GM19395 (cell line): Measurements from ENCODE around the gene EHD4.

Source experiments
- ATAC-seq: cut with Tn5 transposase; IDR thresholded peaks from one replicate; pipeline ENCODE4 v1.9.1; 2021; ENCODE audit warnings: mild to moderate bottlenecking, moderate library complexity; ENCODE audit not compliant: unreplicated experiment

EHD4 gene

GRCh38 chr15:41981371-41982132 lies 9.2 kb upstream of the EHD4 start:
- no peak for ATAC-seq

GRCh38 chr15:41980654-41981323 lies 8.4 kb upstream of the EHD4 start:
- ATAC-seq: no peak

DNA sequence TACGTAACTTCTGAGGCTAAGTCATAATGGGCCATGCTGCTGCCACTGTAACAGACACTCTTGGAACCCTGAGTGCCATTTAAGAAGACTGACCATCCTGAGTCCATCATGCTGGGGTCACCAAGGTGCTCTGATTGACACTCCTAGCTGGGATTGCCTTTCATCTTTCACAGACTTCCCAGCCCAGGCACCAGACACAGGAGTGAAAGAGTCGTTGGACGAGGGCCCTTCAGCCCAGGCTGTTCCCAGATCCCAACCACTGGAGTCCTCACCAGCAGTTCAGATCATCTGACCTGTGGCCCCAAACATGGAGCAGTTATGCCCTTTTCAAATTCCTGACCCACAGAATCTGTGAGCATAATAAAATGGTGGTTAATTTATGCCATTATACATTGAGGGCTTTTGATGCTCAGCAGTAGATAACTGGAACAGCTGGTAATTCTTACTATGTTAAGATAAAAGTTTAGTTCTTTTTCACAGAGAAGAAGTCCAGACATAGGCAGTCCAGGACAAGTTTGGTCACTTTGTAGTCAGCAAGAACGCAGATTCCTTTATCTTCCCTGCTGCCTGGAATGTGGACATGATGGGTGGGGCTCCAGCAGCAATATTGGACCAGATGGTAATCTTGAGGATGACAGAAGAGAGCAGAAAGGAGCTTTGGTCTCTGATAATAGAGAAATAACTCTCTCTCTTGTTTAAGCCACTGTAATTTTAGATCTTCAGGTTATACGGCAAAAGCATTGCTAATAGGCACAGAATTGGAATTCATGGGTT lies 7.3 kb upstream of the EHD4 start:
- ATAC-seq: no peak

GRCh38 chr15:41978534-41978933 lies 6.2 kb upstream of the EHD4 start:
- ATAC-seq: no peak

GRCh38 chr15:41977757-41978383 lies 5.5 kb upstream of the EHD4 start:
- no peak for ATAC-seq

- ATAC-seq: no peak
Observed at GRCh38 chr15:41975669-41976068, 3.3 kb upstream of the EHD4 start.

GRCh38 chr15:41974041-41974440 lies 1.7 kb upstream of the EHD4 start:
- ATAC-seq: no peak

DNA sequence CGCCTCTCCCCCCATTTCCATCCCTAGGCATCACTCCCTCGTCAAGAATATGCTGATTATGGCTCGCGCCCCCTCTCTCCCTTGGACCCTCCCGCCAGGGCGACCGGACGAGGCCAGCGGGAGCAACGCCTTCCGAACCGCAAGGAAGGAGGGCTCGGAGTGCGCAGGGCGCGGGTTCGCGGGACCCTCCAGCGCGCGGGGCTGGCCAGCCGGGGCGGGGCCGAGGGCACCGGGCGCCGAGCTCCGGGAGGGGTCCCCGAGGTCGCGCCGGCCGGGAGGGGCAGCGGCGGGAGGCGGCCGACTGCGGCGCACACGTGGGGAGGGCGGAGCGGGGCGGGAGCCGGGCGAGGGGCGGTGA lies 483 bp downstream of the EHD4 start:
- peak; percentile 14 for ATAC-seq

- ATAC-seq: peak; percentile 54
Observed at GRCh38 chr15:41971089-41971894, 1.1 kb downstream of the EHD4 start.

DNA sequence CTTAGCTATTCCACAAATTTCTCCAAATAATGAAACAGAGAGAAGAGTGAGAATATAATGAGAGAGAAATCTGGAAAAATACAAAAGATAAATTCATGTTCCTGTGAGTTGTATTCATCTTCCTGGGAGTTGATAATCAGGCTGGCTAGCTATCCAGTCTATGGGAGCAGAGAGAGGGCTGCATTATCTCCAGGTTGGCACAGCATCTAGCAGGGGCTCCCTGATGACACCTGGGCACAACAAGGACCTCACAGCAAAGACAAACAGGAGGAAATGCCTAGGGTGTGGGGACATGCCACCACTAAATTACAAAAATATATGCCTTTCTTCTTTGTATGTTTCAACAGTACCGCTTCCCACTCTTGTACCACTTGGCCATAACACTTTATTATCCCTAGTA lies 1.9 kb downstream of the EHD4 start:
- no peak for ATAC-seq

- ATAC-seq: no peak
Observed at GRCh38 chr15:41969851-41970431, 2.4 kb downstream of the EHD4 start.

DNA sequence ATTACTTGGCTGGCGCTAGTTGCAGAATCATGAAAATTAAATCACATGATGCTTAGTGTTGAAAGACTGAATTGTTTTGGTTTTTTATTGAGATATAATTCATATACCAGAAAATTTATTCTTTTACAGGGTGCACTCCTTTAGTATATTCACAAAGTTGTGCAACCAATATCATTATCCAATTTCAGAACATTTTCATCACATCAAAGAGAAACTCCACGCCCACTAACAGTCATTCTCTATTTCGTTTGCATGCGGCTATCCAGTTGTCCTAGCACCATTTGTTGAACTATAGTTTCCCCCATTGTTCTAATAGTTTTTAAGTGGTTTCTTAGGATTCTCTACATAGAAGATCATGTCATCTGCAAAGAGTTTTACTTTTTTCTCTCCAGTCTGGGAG lies 3.7 kb downstream of the EHD4 start:
- ATAC-seq: no peak

DNA sequence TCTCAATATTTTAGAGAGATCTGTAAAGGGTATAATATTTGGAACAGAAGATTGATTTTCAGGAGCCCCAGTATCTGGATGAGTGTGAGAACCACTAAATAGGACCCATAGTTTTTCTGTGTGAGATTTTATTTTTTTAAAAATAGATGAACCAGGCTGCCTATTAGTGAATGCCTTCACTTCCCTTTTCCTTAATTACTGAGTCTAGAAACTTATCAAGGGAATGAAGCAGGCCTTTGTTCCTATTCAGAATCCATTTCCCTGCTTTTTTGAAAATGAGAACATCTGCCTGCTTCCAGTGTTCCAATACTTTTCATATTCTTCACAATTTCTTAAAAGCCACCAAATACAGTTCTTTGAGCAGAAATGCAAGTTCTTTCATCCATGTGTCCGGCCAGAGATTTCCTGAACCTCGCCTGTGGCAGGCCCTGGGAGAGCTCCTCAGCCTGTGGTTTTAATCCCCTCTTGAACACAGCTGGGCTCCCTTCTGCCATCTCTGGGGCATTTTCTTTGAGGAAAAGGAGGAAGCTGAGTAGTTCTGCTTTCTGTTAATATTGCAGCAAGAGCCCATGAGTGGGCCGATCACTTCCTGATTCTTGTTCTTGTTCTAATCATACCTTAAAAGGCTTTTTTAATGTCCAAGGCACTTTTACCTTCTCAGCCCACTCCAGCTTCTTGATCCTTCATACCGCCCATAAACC lies 4.7 kb downstream of the EHD4 start:
- no peak for ATAC-seq

GRCh38 chr15:41966920-41967465 lies 5.4 kb downstream of the EHD4 start:
- no peak for ATAC-seq

DNA sequence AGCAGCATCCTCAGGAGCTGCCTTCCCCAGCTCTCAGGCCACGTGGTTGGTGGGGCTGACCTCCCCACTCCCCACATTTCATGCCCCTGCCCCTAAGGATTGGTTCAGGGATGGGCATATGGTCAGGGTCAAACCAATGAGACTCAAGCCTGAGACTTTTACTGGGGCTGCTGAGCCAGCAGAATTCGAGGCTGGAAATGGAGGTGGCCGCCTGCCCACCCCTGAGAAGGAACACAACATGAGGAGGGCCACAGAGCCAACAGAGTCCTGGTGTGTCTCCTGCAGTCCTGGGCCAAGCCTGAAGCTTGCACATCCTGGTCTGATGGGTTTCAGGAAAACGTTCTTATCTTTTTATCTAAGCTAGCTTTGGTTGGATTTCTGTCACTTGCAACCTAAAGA lies 5.9 kb downstream of the EHD4 start:
- no peak for ATAC-seq

DNA sequence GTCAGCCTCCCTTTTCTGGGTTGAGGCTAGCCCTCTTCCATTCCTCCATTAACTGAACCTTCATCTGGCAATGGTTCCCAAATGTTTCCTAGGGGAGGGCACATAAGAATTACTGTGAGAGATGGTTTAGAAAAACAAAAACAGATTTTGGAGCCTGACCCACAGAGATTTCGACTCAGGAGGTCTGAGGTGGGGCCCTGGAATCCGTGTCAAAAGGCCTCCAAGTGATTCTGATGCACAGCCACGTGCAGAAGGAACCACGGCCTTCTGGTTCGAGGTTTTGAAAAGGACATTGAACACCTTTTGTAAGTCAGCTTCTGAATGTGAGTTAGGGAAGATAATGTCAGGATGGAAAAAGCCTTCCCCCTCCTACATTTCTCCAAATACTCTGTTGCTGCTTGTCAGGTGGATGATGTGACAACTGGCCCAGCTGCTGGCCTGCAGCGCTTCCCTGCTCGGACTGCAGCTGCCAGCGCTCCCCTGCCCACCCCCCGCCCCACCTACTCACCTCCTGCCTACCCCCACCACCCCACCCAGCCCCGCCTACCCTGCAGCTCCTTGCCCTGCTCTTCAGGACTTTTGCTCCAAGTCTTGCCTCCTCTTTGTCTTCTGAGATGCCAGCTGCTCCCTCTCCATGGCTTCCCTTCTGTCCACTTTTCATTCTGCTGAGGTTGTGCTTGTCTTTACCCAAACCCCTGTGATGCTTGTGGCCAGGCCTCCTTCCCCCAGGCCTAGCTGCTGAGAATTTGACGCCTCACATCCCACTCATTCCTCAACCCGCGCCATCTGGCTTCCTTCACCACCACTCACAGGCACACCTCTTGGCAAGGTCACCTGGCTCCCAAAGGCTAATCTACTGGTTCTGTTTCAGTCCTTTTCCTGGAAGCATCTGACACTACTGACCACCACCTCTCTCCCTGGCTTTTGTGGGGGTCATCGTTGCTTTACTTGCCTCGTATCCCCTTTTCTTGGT lies 6.6 kb downstream of the EHD4 start:
- ATAC-seq: no peak

GRCh38 chr15:41961595-41962202 lies 10.7 kb downstream of the EHD4 start:
- no peak for ATAC-seq

GRCh38 chr15:41961001-41961518 lies 11.3 kb downstream of the EHD4 start:
- no peak for ATAC-seq
